Thymus (tissue), 11 donors: ENCODE measurements around the gene SH3RF2. TPM values are rescaled to one million over a fixed set of nuclear protein-coding genes. Genes with fewer than 3 reads are reported as not detected.
"Not testable (repeated sequence)": the region's sequence is repeated elsewhere in the genome, so short reads cannot be mapped to it uniquely, and the experiment has no call there.

Experiments used
- DNase-seq, 9 donors: peaks; one replicate each; pipeline ENCODE4 v3.0.0-alpha.2; 2013; ENCODE audit warnings: low spot score in 9 of 9, low read depth in 6 of 9, missing footprints in 1 of 9
- H3K27ac ChIP-seq, 2 donors: one replicate each; pipeline ENCODE4 v1.5.1; 2013; ENCODE audit warnings: control low read depth in 1 of 2, low read depth in 1 of 2, low read length in 1 of 2, mild to moderate bottlenecking in 1 of 2, moderate library complexity in 1 of 2
- H3K27me3 ChIP-seq, 2 donors: one replicate each; pipeline ENCODE4 v1.5.1; 2013; ENCODE audit warnings: low read length in 1 of 2; ENCODE audit not compliant: control insufficient read depth in 2 of 2, insufficient read depth in 1 of 2
- H3K36me3 ChIP-seq, 2 donors: one replicate each; pipeline ENCODE4 v1.5.1; 2013; ENCODE audit warnings: low read length in 1 of 2, mild to moderate bottlenecking in 1 of 2, moderate library complexity in 1 of 2; ENCODE audit not compliant: control insufficient read depth in 2 of 2, insufficient read depth in 2 of 2
- H3K4me1 ChIP-seq, 2 donors: one replicate each; pipeline ENCODE4 v1.5.1; 2013; ENCODE audit warnings: low read length in 2 of 2; ENCODE audit not compliant: control insufficient read depth in 2 of 2, insufficient read depth in 2 of 2
- H3K4me3 ChIP-seq, 2 donors: one replicate each; pipeline ENCODE4 v1.5.1; 2013; ENCODE audit warnings: low read length in 2 of 2, control low read depth in 1 of 2, mild to moderate bottlenecking in 1 of 2
- H3K9me3 ChIP-seq, 2 donors: one replicate each; pipeline ENCODE4 v1.5.1; 2013; ENCODE audit warnings: low read length in 1 of 2, mild to moderate bottlenecking in 1 of 2; ENCODE audit not compliant: control insufficient read depth in 2 of 2, insufficient read depth in 1 of 2
- WGBS: extraction: QIAGEN DNeasy Blood & Tissue Kit; methylation state at CpG from one replicate; pipeline ENCODE4 v1.1.7; 2013; 5-methylcytosine and 5-hydroxymethylcytosine counted together
- polyA plus RNA-seq: library from polyadenylated mRNA; stranded (reverse); fragments of 200-250 nt; gene quantifications from one replicate; pipeline ENCODE4 v1.2.3, GENCODE V29; 2013
- total RNA-seq: library from RNA; stranded (reverse); fragments of 120-200 nt; gene quantifications from one replicate; pipeline ENCODE4 v1.2.4, GENCODE V29; 2013
- donor health status: healthy.

The SH3RF2 gene
- total and polyA plus RNA-seq, 2 donors = 0.76 to 2.4 TPM

DNA sequence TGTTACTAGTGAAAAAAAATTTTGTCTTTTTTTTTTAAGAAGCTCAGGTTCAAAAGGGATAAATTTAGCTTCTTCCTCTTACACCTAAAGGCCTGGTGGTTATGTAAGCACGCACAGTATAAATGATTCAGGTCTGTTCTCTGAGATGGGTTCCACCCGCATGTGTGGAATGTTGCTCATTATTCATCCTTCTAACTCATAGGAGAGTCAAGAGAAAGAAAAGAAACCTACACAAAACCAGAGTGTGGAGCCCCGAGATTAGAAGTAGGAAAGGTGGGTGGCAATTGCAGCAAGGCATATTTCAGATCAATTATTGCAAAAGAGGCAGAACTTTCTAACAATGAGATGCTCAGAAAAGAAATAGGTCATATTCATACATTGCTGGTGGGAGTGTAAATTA, 155.5 kb downstream of the SH3RF2 start:
- Histone ChIP-seq H3K9me3 (no peaks in the 10 kb centered on the region), H3K27me3 (no peaks in the 10 kb centered on the region), H3K4me1 (no peaks in the 10 kb centered on the region), H3K27ac (no peak overlapping the region), H3K4me3 (no peak overlapping the region), H3K36me3 (no peaks in the 10 kb centered on the region)
- DNase-seq = no peak
- 86% methylated on average over 3 of the region's 3 CpGs for whole genome bisulfite sequencing

DNA sequence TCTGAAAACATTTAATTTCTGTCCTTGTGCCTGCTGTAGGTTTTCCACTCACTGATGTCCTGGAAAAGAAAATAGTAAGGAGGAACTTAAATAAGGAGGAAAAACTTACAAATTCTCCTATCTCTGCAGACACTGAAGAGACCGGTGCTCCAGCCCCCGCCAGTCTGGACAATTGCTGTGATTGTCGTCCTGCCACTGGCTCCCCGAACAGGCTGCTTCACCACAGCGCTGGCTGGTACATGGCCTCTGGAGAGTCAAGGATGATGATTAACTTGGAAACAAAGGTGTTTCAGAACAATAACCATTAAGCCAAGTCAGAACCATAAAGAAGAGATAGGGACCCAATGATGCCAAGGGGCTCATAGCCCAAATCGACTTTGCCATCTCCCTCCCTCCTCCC, 161.7 kb downstream of the SH3RF2 start:
- H3K4me3 ChIP-seq = no peak overlapping the region
- H3K4me1 ChIP-seq = no peaks in the 10 kb centered on the region
- H3K27me3 ChIP-seq = no peaks in the 10 kb centered on the region
- DNase-seq = no peak
- no peak overlapping the region for H3K27ac ChIP-seq
- no peaks in the 10 kb centered on the region for H3K9me3 ChIP-seq
- H3K36me3 ChIP-seq = no peaks in the 10 kb centered on the region
- WGBS = 98% methylated on average over 6 of the region's 6 CpGs

GRCh38 chr5:146101646-146102045, 165.3 kb downstream of the SH3RF2 start:
- DNase-seq = no peak
- peaks cover 0 to 3% of the 10 kb centered on the region in 2 donors for H3K36me3 ChIP-seq
- H3K27ac ChIP-seq = no peak overlapping the region
- H3K27me3 ChIP-seq = no peaks in the 10 kb centered on the region
- no peaks in the 10 kb centered on the region for H3K4me1 ChIP-seq
- 95% methylated on average over 2 of the region's 2 CpGs for WGBS
- H3K9me3 ChIP-seq = no peaks in the 10 kb centered on the region
- no peak overlapping the region for H3K4me3 ChIP-seq

- Histone ChIP-seq H3K4me1 (no peaks in the 10 kb centered on the region), H3K27ac (no peak overlapping the region), H3K9me3 (no peaks in the 10 kb centered on the region), H3K27me3 (no peaks in the 10 kb centered on the region), H3K36me3 (peaks cover 0 to 3% of the 10 kb centered on the region in 2 donors), H3K4me3 (no peak overlapping the region)
- WGBS = 95% methylated on average over 1 of the region's 1 CpG
- no peak for DNase-seq
Observed at GRCh38 chr5:146103594-146103993, 167.2 kb downstream of the SH3RF2 start.

- no peaks in the 10 kb centered on the region for H3K9me3 ChIP-seq
- no peaks in the 10 kb centered on the region for H3K27me3 ChIP-seq
- no peak within 1 kb of the TSS for H3K4me3 ChIP-seq
- H3K27ac ChIP-seq = no peak within 1 kb of the TSS
- H3K4me1 ChIP-seq = no peaks in the 10 kb centered on the region
- WGBS = 96% methylated on average over 2 of the region's 2 CpGs
- peaks cover 0 to 3% of the 10 kb centered on the region in 2 donors for H3K36me3 ChIP-seq
- no peak for DNase-seq
Observed at GRCh38 chr5:146105477-146105876, 169.1 kb downstream of the SH3RF2 start, which contains the start of gene PLAC8L1. TSS of gene PLAC8L1 (minus strand) at chr5:146105577. CDS start at chr5:146104311, 1,266 bp downstream.

DNA sequence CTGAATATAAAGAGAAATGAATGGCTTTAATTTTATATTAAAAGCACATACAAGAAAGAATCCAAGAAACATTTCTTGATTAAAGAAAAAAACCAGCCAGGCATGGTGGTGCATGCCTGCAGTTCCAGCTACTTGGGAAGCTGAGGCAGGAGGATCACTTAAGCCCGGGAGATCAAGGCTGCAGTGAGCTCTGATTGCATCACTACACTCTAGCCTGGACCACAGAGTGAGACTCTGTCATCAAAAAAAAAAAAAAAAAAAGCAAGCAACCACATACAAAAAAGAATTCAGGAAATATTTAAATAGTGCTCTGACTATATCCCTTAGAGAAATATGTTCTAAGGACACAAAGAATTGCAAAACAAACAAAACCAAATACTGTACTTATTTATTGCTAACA, 171.5 kb downstream of the SH3RF2 start:
- no peak overlapping the region for H3K27ac ChIP-seq
- H3K9me3 ChIP-seq = no peaks in the 10 kb centered on the region
- H3K36me3 ChIP-seq = peaks cover 3 to 6% of the 10 kb centered on the region in 2 donors
- 9% methylated on average over 1 of the region's 1 CpG for WGBS
- no peaks in the 10 kb centered on the region for H3K27me3 ChIP-seq
- H3K4me1 ChIP-seq = no peaks in the 10 kb centered on the region
- DNase-seq = no peak
- no peak overlapping the region for H3K4me3 ChIP-seq

GRCh38 chr5:146108870-146109269, 172.5 kb downstream of the SH3RF2 start:
- 96% methylated on average over 2 of the region's 2 CpGs for WGBS
- H3K27me3 ChIP-seq, H3K4me3 ChIP-seq, H3K36me3 ChIP-seq, H3K27ac ChIP-seq, DNase-seq, H3K4me1 ChIP-seq, H3K9me3 ChIP-seq: not testable (repeated sequence)

- Histone ChIP-seq H3K36me3 (peaks cover 3 to 12% of the 10 kb centered on the region in 2 donors), H3K27me3 (no peaks in the 10 kb centered on the region), H3K27ac (no peak overlapping the region), H3K4me1 (no peaks in the 10 kb centered on the region), H3K9me3 (no peaks in the 10 kb centered on the region), H3K4me3 (no peak overlapping the region)
- 73% methylated on average over 1 of the region's 1 CpG for WGBS
- no peak for DNase-seq
Observed at GRCh38 chr5:146109379-146109778, 173.0 kb downstream of the SH3RF2 start.

- 13% methylated on average over 1 of the region's 1 CpG for WGBS
- DNase-seq = no peak
- peaks cover 3 to 15% of the 10 kb centered on the region in 2 donors for H3K36me3 ChIP-seq
Observed at GRCh38 chr5:146111409-146111808, 175.0 kb downstream of the SH3RF2 start.

DNA sequence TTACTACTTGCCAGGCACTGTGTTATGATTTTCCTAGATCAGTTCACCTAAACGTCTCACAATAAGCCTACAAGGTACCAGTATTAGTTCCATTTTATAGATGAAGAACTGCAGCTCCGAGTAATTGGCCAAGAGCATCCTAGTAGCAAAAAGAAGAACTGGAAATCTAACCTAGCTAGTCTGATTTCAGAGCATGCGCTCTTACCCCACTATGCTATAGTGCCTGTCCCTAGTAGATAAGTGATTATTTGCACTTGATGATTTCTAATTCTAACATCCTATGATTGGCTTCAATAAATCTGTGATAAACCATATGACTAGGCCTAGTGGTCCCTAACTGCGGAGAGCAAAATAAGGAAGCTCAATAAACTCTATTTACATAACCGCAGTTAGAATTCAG, 176.1 kb downstream of the SH3RF2 start:
- no peak for DNase-seq
- Histone ChIP-seq H3K4me3 (no peak overlapping the region), H3K27me3 (no peaks in the 10 kb centered on the region), H3K27ac (no peak overlapping the region), H3K4me1 (no peaks in the 10 kb centered on the region), H3K9me3 (no peaks in the 10 kb centered on the region), H3K36me3 (peaks cover 3 to 15% of the 10 kb centered on the region in 2 donors)
- 97% methylated on average over 5 of the region's 5 CpGs for WGBS

More at GRCh38 chr5:146111409-146111808, 175.0 kb downstream of the SH3RF2 start:
- Histone ChIP-seq H3K9me3 (no peaks in the 10 kb centered on the region), H3K4me1 (no peaks in the 10 kb centered on the region), H3K4me3 (no peak overlapping the region), H3K27ac (no peak overlapping the region), H3K27me3 (no peaks in the 10 kb centered on the region)
